ENCODE measurements around the gene MIPOL1. TPM values are rescaled to one million over a fixed set of nuclear protein-coding genes. Genes with fewer than 3 reads are reported as not detected.

The MIPOL1 gene
- total and polyA plus RNA-seq, 9 of the 15 experiments (the other 6 are each of a cell fraction or from before 2014, with no cell fraction given), result 6.7 to 21.9 (median 12.4) TPM

DNA sequence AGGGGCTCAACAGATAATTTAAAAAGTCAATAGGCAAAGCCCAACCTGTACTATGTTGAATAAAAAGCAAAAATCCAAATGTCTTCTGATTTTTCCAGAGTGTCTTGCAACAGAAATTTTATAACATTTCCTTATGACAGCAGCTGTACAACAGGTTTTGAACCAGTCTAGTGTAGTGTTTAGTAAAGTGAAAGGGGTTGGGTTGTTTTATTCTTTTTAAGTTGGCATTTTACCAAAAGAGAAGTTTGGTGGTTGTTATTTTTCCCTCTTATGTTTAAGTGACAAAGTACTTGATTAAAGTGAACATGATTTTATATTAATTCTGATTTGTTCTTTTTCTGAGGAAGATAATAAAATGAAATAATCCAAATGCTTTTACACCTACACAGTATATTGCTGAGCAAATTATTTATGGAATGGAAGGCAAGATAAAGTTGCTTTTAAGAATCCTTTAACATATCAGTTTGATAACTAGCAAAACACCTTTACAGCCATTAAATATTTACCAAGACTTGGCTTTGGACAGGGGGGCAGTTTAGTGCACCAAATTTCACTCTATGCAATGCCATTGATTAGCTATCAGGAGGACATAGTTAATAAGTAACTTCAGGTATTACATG, 268.4 kb downstream of the MIPOL1 start:
- Histone ChIP-seq H3K9ac (ENCODE audit: insufficient read depth in 1 of 2, low read depth in 2 of 2, low read length in 2 of 2) (no peak overlapping the region), H2AFZ (ENCODE audit: low read depth, low read length) (no peak overlapping the region), H3K9me3 (replicated peaks; ENCODE audit: control insufficient read depth, insufficient read depth, low read depth, low read length) (no peaks in the 10 kb centered on the region), H3K79me2 (ENCODE audit: control insufficient read depth, insufficient read depth, low read length) (no peaks in the 10 kb centered on the region), H4K20me1 (replicated peaks; ENCODE audit: control insufficient read depth, insufficient read depth, low read length) (no peaks in the 10 kb centered on the region), H3K4me1 (replicated peaks in 1 of 2; ENCODE audit: control insufficient read depth in 2 of 2, insufficient read depth in 2 of 2, low read length in 2 of 2) (no peaks in the 10 kb centered on the region), H3K27me3 (ENCODE audit: control insufficient read depth in 2 of 2, insufficient read depth in 2 of 2, low read length in 2 of 2) (no peaks in the 10 kb centered on the region), H3K4me3 (no peak overlapping the region), H3K9me1 (ENCODE audit: control insufficient read depth, insufficient read depth, low read length) (no peaks in the 10 kb centered on the region), H3K4me2 (ENCODE audit: insufficient read depth, low read length) (no peak overlapping the region), H3K36me3 (ENCODE audit: control insufficient read depth, insufficient read depth, low read length) (no peaks in the 10 kb centered on the region), H3K27ac (ENCODE audit: extremely low read depth, low read depth, low read length) (no peak overlapping the region)
- ATAC-seq, result no peak
- no peak for TF ChIP-seq CBX3 (IDR thresholded peaks at IDR 0.05; ENCODE audit: borderline replicate concordance in 1 of 2, low read length in 2 of 2)
- no peak for TF ChIP-seq NCOR1 (IDR thresholded peaks at IDR 0.05)
- no peak for TF ChIP-seq ZNF263 (CRISPR knock-in tag; IDR thresholded peaks at IDR 0.05; ENCODE audit: borderline replicate concordance)
- no peak for TF ChIP-seq BCLAF1 (IDR thresholded peaks at IDR 0.05; ENCODE audit: borderline replicate concordance in 1 of 2, control insufficient read depth in 1 of 2, low read depth in 2 of 2, low read length in 1 of 2)
- TF ChIP-seq, protein P1, sequence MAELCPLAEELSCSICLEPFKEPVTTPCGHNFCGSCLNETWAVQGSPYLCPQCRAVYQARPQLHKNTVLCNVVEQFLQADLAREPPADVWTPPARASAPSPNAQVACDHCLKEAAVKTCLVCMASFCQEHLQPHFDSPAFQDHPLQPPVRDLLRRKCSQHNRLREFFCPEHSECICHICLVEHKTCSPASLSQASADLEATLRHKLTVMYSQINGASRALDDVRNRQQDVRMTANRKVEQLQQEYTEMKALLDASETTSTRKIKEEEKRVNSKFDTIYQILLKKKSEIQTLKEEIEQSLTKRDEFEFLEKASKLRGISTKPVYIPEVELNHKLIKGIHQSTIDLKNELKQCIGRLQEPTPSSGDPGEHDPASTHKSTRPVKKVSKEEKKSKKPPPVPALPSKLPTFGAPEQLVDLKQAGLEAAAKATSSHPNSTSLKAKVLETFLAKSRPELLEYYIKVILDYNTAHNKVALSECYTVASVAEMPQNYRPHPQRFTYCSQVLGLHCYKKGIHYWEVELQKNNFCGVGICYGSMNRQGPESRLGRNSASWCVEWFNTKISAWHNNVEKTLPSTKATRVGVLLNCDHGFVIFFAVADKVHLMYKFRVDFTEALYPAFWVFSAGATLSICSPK (IDR thresholded peaks at IDR 0.05; ENCODE audit: borderline replicate concordance), result no peak
- TF ChIP-seq SPI1 (IDR thresholded peaks at IDR 0.05; ENCODE audit: borderline replicate concordance, low read depth, low read length), result no peak
- TF ChIP-seq TAF15 (IDR thresholded peaks at IDR 0.05; ENCODE audit: low read depth, low read length), result no peak
- TF ChIP-seq SAFB2 (IDR thresholded peaks at IDR 0.05; ENCODE audit: borderline replicate concordance, low read depth, low read length, severe bottlenecking), result no peak
- TF ChIP-seq RFX5 (IDR thresholded peaks at IDR 0.05; ENCODE audit: low read depth, low read length), result no peak
- TF ChIP-seq MNT (conservative IDR thresholded peaks at IDR 0.05), result no peak
- no peak for TF ChIP-seq SAP30 (IDR thresholded peaks at IDR 0.05; ENCODE audit: borderline replicate concordance, insufficient read depth, low read depth, low read length, poor library complexity, severe bottlenecking)
- TF ChIP-seq NEUROD1 (IDR thresholded peaks at IDR 0.05; ENCODE audit: borderline replicate concordance, low read depth, low read length, partially characterized antibody), result no peak
- DNase-seq (ENCODE audit: extremely low read depth in 1 of 4, low spot score in 3 of 4), result no peak
- no peak for FAIRE-seq
- intact Hi-C loops (cut with micrococcal nuclease) (no loop called here), in situ Hi-C loops (cut with MboI) (no loop called here)
- no TSS peak for BruUV-seq (replicated peaks)
- POLR2A ChIA-PET, result no interaction called here
- CTCF ChIA-PET (ENCODE audit: low intra/inter-chr PET ratio), result no interaction called here

Data from K562 (cell line).